Parathyroid adenoma (tissue), 2 donors: Measurements from ENCODE around the gene CMTM2.
A peak's percentile ranks its signal among the peaks of the same experiment; 100 is the strongest.

Source experiments
- H2AFZ ChIP-seq: fragments of 300-600 bp; sonication (generic); one replicate; pipeline ENCODE4 v1.7.0; 2017; ENCODE audit warnings: antibody characterized with exemption, mild to moderate bottlenecking
- H3K27ac ChIP-seq: fragments of 300-600 bp; sonication (generic); one replicate; pipeline ENCODE4 v1.7.0; 2017
- H3K27me3 ChIP-seq: fragments of 300-600 bp; sonication (generic); one replicate; pipeline ENCODE4 v1.7.0; 2017; ENCODE audit warnings: low read length; ENCODE audit not compliant: control insufficient read depth, insufficient read depth
- H3K36me3 ChIP-seq: fragments of 300-600 bp; sonication (generic); one replicate; pipeline ENCODE4 v1.7.0; 2017; ENCODE audit warnings: low read length; ENCODE audit not compliant: control insufficient read depth, insufficient read depth
- H3K4me1 ChIP-seq: fragments of 300-600 bp; sonication (generic); one replicate; pipeline ENCODE4 v1.7.0; 2017; ENCODE audit warnings: control low read depth
- H3K4me2 ChIP-seq: fragments of 300-600 bp; sonication (generic); one replicate; pipeline ENCODE4 v1.7.0; 2017; ENCODE audit warnings: low read length
- H3K4me3 ChIP-seq: fragments of 300-600 bp; sonication (generic); one replicate; pipeline ENCODE4 v1.7.0; 2017; ENCODE audit warnings: low read depth, low read length
- H3K79me2 ChIP-seq: fragments of 300-600 bp; sonication (generic); one replicate; pipeline ENCODE4 v1.7.0; 2017; ENCODE audit warnings: control low read depth
- H3K9ac ChIP-seq: fragments of 300-600 bp; sonication (generic); one replicate; pipeline ENCODE4 v1.7.0; 2017; ENCODE audit warnings: mild to moderate bottlenecking
- H3K9me3 ChIP-seq: fragments of 300-600 bp; sonication (generic); one replicate; pipeline ENCODE4 v1.7.0; 2017; ENCODE audit warnings: low read length; ENCODE audit not compliant: control insufficient read depth
- CTCF ChIP-seq: fragments of 300-600 bp; sonication (generic); IDR thresholded peaks from one replicate; pipeline ENCODE4 v1.7.0; 2017; ENCODE audit warnings: antibody characterized with exemption, mild to moderate bottlenecking
- donor health status: primary hyperparathyroidism.

Gene CMTM2

GRCh38 chr16:66551788-66552285 lies 27.4 kb upstream of the CMTM2 start:
- no peak for TF ChIP-seq CTCF
- Histone ChIP-seq H3K79me2 (peaks cover 6% of the 10 kb centered on the region), H3K9ac (no peak overlapping the region), H3K4me1 (peaks cover 15% of the 10 kb centered on the region), H3K4me2 (peak overlapping the region; percentile 76), H3K36me3 (no peaks in the 10 kb centered on the region), H2AFZ (peak overlapping the region; percentile 97), H3K9me3 (no peaks in the 10 kb centered on the region), H3K4me3 (peak overlapping the region; percentile 70), H3K27me3 (no peaks in the 10 kb centered on the region), H3K27ac (peak overlapping the region; percentile 87)

GRCh38 chr16:66552286-66553177 lies 26.7 kb upstream of the CMTM2 start, which contains the start of gene CKLF:
CKLF (plus strand) TSS chr16:66552576; CDS start chr16:66552716, 140 bp downstream.
- H3K4me1 ChIP-seq = peaks cover 15% of the 10 kb centered on the region
- no peak for TF ChIP-seq CTCF
- H3K79me2 ChIP-seq = peaks cover 6% of the 10 kb centered on the region
- peak within 1 kb of the TSS; percentile 97 for H2AFZ ChIP-seq
- peak within 1 kb of the TSS; percentile 70 for H3K4me3 ChIP-seq
- H3K36me3 ChIP-seq = no peaks in the 10 kb centered on the region
- H3K27ac ChIP-seq = peak within 1 kb of the TSS; percentile 87
- H3K9ac ChIP-seq = no peak within 1 kb of the TSS
- H3K27me3 ChIP-seq = no peaks in the 10 kb centered on the region
- peak within 1 kb of the TSS; percentile 76 for H3K4me2 ChIP-seq
- H3K9me3 ChIP-seq = no peaks in the 10 kb centered on the region

- H3K27ac ChIP-seq = peak overlapping the region; percentile 87
- H3K9ac ChIP-seq = no peak overlapping the region
- H3K9me3 ChIP-seq = no peaks in the 10 kb centered on the region
- H3K79me2 ChIP-seq = peaks cover 6% of the 10 kb centered on the region
- H2AFZ ChIP-seq = peak overlapping the region; percentile 97
- H3K4me2 ChIP-seq = peak overlapping the region; percentile 76
- no peak for TF ChIP-seq CTCF
- no peaks in the 10 kb centered on the region for H3K27me3 ChIP-seq
- H3K4me3 ChIP-seq = peak overlapping the region; percentile 70
- H3K36me3 ChIP-seq = no peaks in the 10 kb centered on the region
- H3K4me1 ChIP-seq = peaks cover 15% of the 10 kb centered on the region
Measured at GRCh38 chr16:66553223-66553622, 26.0 kb upstream of the CMTM2 start.

GRCh38 chr16:66554021-66554420 lies 25.2 kb upstream of the CMTM2 start:
- Histone ChIP-seq H3K27me3 (no peaks in the 10 kb centered on the region), H3K4me1 (peaks cover 10% of the 10 kb centered on the region), H3K9ac (no peak overlapping the region), H3K9me3 (no peaks in the 10 kb centered on the region), H3K36me3 (no peaks in the 10 kb centered on the region), H3K27ac (no peak overlapping the region), H3K4me2 (peak overlapping the region; percentile 76), H3K4me3 (peak overlapping the region; percentile 25), H2AFZ (no peak overlapping the region), H3K79me2 (peaks cover 6% of the 10 kb centered on the region)
- no peak for TF ChIP-seq CTCF
